Effector CD8-positive, alpha-beta T cell (primary cell): ENCODE results near the gene POLR2A.

Experiments
- DNase-seq: peaks from one replicate; lab custom pipeline; 2025; lab: John Stamatoyannopoulos, UW
- total RNA-seq, 4 experiments: gene quantifications; one replicate each; lab custom pipeline; 2026; lab: John Stamatoyannopoulos, UW

The POLR2A gene
- 123 to 199 (median 182) reads per million in 4 experiments for total RNA-seq

DNA sequence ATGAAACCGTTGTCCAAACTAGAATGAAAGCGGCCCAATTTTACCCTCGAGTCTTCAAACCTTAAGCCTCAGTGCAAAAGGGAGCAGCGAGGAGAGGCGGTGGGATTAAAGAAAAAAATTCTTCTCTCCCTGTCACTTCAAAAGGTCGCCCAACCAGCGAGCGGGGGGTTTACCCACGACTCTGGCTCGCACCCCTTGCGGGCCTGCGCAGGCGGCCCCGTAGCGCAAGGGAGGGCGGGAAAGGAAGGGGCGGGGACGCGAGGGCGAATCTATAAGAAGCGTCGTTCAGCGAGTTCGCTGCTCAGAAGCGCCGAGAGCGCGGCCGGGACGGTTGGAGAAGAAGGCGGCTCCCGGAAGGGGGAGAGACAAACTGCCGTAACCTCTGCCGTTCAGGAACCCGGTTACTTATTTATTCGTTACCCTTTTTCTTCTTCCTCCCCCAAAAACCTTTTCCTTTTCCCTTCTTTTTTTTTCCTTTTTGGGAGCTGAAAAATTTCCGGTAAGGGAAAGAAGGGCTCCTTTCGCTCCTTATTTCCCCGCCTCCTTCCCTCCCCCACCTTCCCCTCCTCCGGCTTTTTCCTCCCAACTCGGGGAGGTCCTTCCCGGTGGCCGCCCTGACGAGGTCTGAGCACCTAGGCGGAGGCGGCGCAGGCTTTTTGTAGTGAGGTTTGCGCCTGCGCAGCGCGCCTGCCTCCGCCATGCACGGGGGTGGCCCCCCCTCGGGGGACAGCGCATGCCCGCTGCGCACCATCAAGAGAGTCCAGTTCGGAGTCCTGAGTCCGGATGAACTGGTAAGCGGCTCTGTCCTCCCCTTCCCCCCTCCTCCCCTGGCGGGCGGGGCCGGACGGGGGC, at the start of gene POLR2A:
Gene POLR2A (plus strand): TSS at position 300 of the 852 bp plus-strand sequence.
- peak; percentile 98 for DNase-seq

GRCh38 chr17:7435676-7436555, 48.2 kb upstream of the POLR2A start:
- peak; percentile 43 for DNase-seq

DNA sequence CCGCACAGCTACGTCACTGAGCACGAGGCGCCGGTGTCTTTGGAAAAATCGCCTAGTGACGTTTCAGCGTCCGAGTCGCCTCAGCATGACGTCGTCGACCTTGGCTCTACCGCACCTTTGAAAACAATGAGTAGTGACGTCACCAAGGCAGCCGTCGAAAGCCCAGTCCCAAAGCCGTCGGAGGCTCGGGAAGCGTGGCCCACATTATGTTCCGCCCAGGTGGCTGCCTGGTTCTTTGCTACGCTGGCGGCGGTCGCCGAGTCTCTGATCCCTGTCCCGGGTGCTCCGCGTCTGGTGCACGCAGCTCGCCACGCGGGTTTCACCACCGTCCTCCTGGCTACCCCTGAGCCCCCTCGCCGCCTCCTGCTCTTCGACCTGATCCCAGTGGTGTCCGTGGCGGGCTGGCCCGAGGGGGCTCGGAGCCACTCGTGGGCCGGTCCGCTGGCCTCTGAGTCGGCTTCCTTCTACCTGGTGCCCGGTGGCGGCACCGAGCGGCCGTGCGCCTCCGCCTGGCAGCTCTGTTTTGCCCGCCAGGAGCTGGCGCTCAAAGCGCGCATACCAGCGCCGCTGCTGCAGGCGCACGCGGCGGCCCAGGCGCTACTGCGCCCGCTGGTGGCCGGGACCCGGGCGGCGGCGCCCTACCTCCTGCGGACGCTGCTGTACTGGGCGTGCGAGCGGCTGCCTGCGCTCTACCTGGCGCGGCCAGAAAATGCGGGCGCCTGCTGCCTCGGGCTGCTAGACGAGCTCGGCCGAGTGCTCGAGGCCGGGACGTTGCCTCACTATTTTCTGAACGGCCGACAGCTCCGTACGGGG, 47.4 kb upstream of the POLR2A start:
- peak; percentile 54 for DNase-seq

DNA sequence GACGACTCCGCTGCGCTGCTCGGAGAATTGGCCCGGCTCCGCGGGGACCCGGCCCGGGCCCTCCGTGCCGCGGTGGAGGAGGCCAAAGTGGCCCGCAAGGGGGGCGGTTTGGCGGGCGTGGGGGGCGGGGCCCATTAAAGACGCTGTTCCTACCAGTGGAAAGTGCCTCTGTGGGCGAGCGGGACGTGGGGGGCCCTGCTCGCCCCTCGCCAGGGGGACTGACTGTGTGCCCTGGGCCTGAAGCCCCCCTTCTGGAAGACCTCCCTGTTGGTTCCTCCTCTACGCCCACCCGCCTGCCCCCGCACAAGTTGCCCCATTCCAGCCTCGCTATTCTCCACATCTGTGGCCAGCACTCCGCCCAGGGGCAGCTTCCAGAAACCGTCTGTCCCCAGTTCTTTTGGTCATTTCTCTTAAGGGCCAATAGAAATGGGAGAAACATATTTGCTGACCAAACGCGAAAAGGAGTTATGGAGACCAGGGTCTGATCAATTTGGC, 46.8 kb upstream of the POLR2A start:
- DNase-seq: no peak

DNA sequence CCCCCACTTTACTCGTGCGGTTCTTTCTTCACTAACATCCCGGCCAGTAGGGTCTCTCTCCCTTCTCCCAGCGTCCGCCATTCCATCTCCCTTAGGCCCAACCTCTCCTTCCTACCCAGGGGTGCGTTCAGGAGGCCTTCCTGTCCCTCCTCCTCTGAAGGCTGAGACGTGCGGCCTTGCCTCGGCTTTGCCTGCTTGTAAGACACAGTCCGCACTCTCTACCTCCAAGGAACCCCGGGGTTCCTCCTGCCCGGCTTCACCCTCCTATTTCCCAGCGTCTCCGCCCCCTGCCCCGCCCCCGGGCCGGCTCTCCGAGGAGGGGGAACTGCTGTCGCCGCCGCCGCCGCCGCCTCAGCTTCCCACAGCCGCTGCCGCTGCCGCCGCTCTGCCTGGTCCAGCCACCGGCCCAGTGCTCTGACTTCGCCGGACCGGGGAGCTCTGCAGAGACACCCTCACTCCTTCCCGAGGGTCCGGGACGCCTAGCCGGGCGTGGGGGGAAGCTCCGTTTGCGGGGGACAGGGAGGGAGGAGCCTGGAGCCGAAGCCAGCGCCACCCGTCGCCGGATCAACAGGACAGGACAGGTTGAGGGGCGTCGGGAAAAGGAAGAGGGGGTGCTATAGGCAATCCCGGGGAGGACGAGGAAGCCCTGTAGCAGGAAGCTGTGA, 46.1 kb upstream of the POLR2A start:
- DNase-seq: peak; percentile 45

DNA sequence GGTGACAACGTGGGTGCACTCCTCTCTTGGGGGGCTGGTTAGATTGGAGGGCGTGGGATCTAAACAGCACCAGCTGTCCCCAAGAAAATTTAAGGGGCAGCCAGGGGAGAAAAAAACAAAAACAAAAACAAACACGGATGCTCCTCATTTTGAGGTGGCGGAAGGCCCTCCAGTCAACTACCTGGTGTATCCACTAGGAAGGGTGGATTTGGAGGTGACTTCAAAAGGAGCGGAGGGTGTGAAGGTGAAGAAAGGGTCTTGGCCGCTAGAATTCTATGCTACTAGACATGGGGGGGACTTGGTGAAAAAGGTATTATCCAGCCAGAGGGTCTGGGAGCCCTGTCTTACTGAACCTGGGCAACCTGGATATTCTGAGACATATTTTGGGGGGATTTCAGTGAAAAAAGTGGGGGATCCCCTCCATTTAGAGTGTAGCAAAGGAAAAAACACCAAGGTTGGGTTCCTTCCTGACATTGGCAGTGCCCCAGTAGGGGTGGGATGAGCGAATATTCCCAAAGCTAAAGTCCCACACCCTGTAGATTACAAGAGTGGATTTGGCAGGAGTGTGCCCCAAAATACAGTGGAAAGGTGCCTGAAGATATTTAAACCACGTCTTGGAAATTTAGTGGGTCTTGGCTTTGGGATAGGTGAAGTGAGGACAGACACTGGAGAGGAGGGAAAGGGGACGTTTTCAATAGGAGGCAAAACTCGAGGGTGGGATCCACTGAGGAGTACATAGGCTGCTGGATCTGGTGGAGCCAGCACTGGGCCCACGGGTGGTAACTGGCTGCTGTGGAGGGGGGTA, 45.3 kb upstream of the POLR2A start:
- no peak for DNase-seq

- no peak for DNase-seq
Measured at GRCh38 chr17:7439462-7440112, 44.6 kb upstream of the POLR2A start, which contains the start of gene FGF11. TSS of gene FGF11 (plus strand) at chr17:7439512. CDS start at chr17:7439621, 109 bp downstream.

DNA sequence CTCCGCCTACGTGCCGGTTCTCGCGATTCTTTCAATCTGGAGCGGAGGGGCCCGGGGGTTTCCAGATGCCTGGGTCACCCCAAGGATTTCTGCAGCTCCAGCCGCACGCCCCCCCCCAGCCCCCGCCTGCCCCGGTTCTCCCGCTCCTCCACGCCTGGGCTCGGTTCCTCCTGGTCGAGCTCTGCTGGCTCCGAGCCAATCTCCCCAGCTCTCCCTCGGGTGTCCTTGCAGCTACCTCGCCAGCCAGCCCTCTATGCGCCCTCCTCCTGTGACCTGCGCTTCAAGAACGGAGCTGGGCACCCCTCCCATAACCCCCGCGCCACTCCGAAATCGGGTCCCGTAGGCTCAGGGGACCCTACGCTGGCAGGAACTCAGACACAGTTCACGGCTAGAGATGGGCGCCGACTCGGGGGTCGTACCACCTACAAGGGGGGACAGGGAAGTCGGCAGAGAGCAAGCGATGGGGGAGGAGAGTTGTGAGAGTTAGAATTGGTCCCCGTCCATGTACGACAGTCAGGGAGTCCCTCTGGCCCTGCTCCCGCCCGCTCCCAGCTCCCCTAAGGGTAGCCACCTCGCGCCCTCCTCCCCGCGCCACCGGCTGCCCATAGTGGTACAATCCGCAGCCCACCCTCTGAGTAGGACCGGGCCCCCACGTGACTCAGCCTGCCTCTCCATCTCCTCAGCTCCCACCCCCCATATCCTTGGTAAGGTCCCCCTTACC, 43.9 kb upstream of the POLR2A start:
- DNase-seq: peak; percentile 26

- DNase-seq: no peak
Measured at GRCh38 chr17:7440834-7441195, 43.4 kb upstream of the POLR2A start.

- no peak for DNase-seq
Measured at GRCh38 chr17:7441266-7441665, 42.9 kb upstream of the POLR2A start.

GRCh38 chr17:7442142-7442541, 42.0 kb upstream of the POLR2A start:
- DNase-seq: no peak

DNA sequence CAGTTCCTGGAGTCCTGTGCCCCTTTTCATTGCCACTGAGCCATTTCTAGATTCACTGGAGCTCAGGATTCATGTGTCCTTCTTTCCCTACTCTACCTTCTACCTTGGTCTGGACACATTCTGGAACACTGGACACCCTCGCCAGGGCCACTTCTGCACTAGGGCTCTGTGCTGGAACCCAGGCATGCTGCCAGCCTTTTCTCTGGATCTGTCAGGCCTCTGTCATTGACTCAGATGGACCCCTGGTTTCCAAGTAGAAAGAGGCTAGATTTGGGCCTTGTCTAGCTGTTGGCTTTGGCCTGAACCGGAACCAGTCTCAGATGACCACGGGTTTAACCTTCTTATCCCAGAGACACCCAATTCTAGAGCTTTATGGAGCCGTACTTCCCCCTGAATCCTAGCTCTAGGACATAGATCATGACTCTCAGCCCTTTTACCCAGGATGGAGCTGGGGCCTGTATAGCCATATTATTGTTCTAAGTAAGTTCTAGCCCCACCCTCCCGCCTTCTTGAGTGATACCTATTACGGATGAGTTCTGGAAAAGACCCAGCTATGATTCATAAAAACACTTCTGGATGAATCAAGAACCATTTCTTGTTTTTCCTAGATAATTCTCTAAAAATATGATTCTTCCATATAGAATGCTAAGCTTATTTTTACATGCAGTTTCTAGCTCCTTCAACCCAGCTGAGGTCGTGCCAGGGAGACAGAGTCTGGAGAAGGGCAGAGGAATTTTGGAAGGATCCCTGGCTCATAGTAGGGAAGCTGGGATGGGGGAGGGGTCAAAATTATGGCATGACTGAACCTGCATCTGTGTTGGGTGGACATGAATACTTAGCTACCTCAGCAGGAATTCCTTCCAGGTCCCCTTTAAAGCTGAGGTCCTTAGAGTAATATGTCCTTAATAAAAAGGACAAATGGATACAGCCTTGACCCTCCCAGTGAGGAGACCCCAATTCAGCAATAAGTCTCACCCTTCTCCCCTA, 40.4 kb upstream of the POLR2A start:
- no peak for DNase-seq

DNA sequence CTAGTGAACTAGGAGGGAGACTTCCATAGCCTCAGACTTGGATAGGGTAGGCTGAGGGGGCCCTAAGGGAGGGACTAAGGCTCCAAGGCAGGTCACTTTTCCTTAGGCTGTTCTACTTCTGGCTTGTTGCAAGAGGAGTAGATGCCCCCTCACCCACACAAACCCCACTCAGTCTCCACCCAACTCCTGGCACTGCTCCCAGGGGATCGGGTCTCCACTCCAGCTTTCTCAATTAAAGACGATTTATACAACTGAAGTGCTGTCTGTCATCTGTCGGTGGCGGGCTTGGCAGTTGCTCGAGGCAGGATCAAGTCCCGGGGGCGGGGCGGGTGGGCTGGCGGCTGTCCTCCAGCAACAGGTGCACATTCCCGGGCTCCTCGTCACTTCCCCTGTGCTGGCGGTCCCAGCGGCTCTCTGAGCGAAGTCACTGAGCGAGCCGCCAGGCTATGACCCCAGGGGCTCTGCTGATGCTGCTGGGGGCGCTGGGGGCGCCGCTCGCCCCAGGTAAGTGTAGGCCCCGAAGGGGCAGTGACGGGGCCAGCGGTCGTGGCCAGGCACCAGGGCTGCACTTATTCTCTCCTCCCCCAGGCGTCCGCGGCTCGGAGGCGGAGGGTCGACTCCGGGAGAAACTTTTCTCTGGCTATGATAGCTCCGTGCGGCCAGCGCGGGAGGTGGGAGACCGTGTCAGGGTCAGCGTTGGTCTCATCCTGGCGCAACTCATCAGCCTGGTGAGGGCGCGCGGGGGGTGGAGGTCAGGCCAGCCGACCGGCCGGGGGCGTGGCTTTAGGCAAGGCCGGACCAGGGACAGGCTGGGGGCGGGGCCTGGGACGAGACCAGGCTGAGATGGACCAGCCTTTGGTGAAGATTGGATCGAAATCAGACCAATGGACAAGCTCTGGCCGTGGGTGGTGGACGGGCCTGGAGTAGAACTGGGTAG, 39.2 kb upstream of the POLR2A start, which contains the start of gene CHRNB1:
Gene CHRNB1 (plus strand): TSS at position 380 of the 937 bp plus-strand sequence. CDS start 67 bp downstream, at position 447.
- DNase-seq: no peak

GRCh38 chr17:7445619-7445968, 38.6 kb upstream of the POLR2A start:
- no peak for DNase-seq

DNA sequence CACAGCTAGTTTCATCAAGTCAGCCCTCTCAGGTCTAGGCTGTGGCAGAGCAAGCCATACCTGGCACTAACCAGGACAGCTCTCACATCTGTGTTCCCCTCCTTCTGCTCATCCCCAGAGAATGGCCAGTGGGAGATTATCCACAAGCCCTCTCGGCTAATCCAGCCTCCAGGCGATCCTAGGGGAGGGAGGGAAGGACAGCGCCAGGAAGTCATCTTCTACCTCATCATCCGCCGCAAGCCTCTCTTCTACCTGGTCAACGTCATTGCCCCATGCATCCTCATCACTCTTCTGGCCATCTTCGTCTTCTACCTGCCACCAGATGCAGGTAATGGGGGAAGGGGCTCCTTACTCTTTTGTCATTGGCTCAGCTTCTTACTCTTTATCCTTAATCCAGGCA, 35.7 kb upstream of the POLR2A start:
- no peak for DNase-seq

DNA sequence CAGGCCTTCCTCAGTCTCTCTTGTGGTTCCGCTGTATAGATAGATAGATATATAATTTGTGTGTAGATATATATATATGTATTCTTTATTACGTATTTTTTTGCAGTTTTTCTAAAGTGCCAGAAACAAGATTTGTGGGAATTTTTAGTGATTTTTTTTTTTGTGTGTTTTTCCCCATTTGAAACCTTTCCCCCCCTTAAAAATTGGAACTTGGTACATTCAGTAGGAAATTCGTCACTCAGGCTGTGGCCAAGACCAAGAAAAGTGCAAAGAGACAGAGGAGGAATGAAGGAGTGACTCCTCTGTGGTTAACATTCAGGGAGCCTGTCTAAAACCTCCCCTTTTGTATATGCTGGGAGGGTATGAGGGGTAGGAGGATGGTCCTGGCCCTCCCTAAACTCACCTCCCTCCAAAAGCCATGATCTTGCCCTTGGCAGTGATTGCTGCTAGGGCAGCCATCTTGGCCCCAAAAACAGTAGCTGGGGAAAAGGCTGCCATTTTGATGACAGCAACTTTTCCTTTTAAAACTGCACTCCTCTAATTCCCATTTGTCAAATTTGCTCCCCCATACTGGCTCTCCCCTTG, 24.1 kb upstream of the POLR2A start:
- DNase-seq: no peak
